Glutamatergic neuron (in vitro differentiated cells): ENCODE measurements around the gene INPP4B. TPM values are rescaled to one million over a fixed set of nuclear protein-coding genes. Genes with fewer than 3 reads are reported as not detected.

ENCODE experiments used
- DNase-seq: peaks from one replicate; pipeline ENCODE4 v3.0.0; 2022
- H3K27ac Mint-ChIP-seq: one replicate; pipeline ENCODE4 v1.8.0; 2020; ENCODE audit warnings: mild to moderate bottlenecking, mixed read lengths, inconsistent platforms; ENCODE audit not compliant: unreplicated experiment
- H3K27me3 Mint-ChIP-seq: one replicate; pipeline ENCODE4 v1.8.0; 2020; ENCODE audit warnings: mild to moderate bottlenecking, moderate library complexity, mixed read lengths, inconsistent platforms; ENCODE audit not compliant: unreplicated experiment
- H3K36me3 Mint-ChIP-seq: one replicate; pipeline ENCODE4 v1.8.0; 2020; ENCODE audit warnings: mild to moderate bottlenecking, mixed read lengths, inconsistent platforms; ENCODE audit not compliant: unreplicated experiment
- H3K4me1 Mint-ChIP-seq: one replicate; pipeline ENCODE4 v1.8.0; 2020; ENCODE audit warnings: mild to moderate bottlenecking, low read depth, mixed read lengths, inconsistent platforms; ENCODE audit not compliant: unreplicated experiment
- H3K4me3 Mint-ChIP-seq: one replicate; pipeline ENCODE4 v1.8.0; 2020; ENCODE audit warnings: mild to moderate bottlenecking, mixed read lengths, inconsistent platforms; ENCODE audit not compliant: unreplicated experiment
- H3K9me3 Mint-ChIP-seq: one replicate; pipeline ENCODE4 v1.8.0; 2020; ENCODE audit warnings: mild to moderate bottlenecking, moderate library complexity, mixed read lengths, inconsistent platforms; ENCODE audit not compliant: unreplicated experiment
- CTCF ChIP-seq: fragments of 200-600 bp; sonication (generic); IDR thresholded peaks from one replicate; pipeline ENCODE4 v1.5.0; 2021; ENCODE audit not compliant: partially characterized antibody, unreplicated experiment
- total RNA-seq: library from RNA; stranded (reverse); fragmentation: NEBNext Ultra II Directional; extraction: Animal tissue kit (Norgen Biotek cat#: 25700); gene quantifications from one replicate; pipeline ENCODE4 v1.2.1, GENCODE V29; 2021; ENCODE audit not compliant: unreplicated experiment

INPP4B gene
- total RNA-seq, 1 donor from 2014 or later, result 2.4 TPM

GRCh38 chr4:142098900-142099545 is 747.1 kb downstream of the INPP4B start:
- Mint-ChIP-seq H3K36me3 (no peaks in the 10 kb centered on the region), H3K4me3 (no peak overlapping the region), H3K9me3 (no peaks in the 10 kb centered on the region), H3K27me3 (no peaks in the 10 kb centered on the region), H3K4me1 (peaks cover 3% of the 10 kb centered on the region), H3K27ac (no peak overlapping the region)
- TF ChIP-seq CTCF, result no peak
- no peak for DNase-seq

DNA sequence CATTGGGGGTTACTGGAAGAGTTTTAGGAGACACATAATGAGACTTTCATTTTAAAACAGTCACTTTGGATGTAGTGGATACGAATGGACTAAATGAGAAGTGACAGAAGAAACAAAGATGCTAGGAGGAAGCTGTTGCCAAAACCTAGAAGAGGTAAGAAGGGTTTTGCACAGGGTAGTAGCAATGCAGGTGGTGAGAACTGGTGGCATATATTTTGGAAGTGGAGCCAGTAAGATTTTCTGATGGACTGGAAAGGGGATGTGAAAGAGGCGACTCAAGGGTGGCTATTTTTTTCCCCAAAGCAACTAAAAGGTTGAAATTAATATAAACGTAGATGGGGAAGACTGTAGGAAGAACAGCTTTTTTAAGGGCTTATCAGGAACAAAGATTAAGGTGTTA is 747.7 kb downstream of the INPP4B start:
- H3K27me3 Mint-ChIP-seq, result no peaks in the 10 kb centered on the region
- no peak for DNase-seq
- no peak overlapping the region for H3K4me3 Mint-ChIP-seq
- peaks cover 3% of the 10 kb centered on the region for H3K4me1 Mint-ChIP-seq
- no peak for TF ChIP-seq CTCF
- H3K36me3 Mint-ChIP-seq, result no peaks in the 10 kb centered on the region
- H3K9me3 Mint-ChIP-seq, result no peaks in the 10 kb centered on the region
- H3K27ac Mint-ChIP-seq, result no peak overlapping the region

- Mint-ChIP-seq H3K4me1 (no peaks in the 10 kb centered on the region), H3K4me3 (no peak overlapping the region), H3K27ac (no peak overlapping the region), H3K36me3 (no peaks in the 10 kb centered on the region), H3K9me3 (no peaks in the 10 kb centered on the region), H3K27me3 (no peaks in the 10 kb centered on the region)
- DNase-seq, result no peak
- no peak for TF ChIP-seq CTCF
Measured at GRCh38 chr4:142097015-142097414, 749.1 kb downstream of the INPP4B start.

- H3K27ac Mint-ChIP-seq, result no peak overlapping the region
- H3K36me3 Mint-ChIP-seq, result no peaks in the 10 kb centered on the region
- TF ChIP-seq CTCF, result no peak
- H3K9me3 Mint-ChIP-seq, result no peaks in the 10 kb centered on the region
- no peak overlapping the region for H3K4me3 Mint-ChIP-seq
- no peaks in the 10 kb centered on the region for H3K4me1 Mint-ChIP-seq
- no peaks in the 10 kb centered on the region for H3K27me3 Mint-ChIP-seq
- no peak for DNase-seq
Measured at GRCh38 chr4:142095886-142096605, 750.1 kb downstream of the INPP4B start.

DNA sequence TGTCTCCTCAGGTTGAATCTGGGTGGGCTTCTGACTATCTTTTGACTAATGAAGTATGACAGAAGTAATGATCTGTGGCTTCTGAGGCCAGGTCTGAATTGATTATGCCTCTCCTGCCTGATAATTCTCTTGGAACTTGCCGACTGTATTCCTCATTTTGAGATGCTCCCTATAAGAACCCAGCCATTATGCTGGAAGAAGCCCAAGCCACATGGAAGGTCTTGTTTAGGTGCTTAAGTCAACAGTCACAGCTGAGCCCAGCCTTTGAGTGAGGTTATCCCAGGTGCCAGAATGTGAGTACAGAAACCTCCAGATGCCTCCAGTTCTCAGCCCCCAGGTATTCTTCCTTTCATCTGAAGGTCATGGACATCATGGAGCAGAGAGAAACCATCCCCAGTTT is 753.2 kb downstream of the INPP4B start:
- no peaks in the 10 kb centered on the region for H3K36me3 Mint-ChIP-seq
- no peaks in the 10 kb centered on the region for H3K9me3 Mint-ChIP-seq
- no peaks in the 10 kb centered on the region for H3K4me1 Mint-ChIP-seq
- no peak for DNase-seq
- TF ChIP-seq CTCF, result no peak
- H3K27me3 Mint-ChIP-seq, result no peaks in the 10 kb centered on the region
- H3K4me3 Mint-ChIP-seq, result no peak overlapping the region
- H3K27ac Mint-ChIP-seq, result no peak overlapping the region
